Mammary epithelial cell (primary cell): ENCODE measurements around the gene IQCK.

ENCODE experiments used
- EZH2 ChIP-seq: IDR thresholded peaks from 2 replicates; pipeline ENCODE4 v1.6.1; 2012; ENCODE audit warnings: low read length, inconsistent platforms, borderline replicate concordance
- TF ChIP-seq, protein P1 (sequence below), 2 donors: IDR thresholded peaks in 1 of 2; conservative IDR thresholded peaks in 1 of 2; 2 replicates each; pipeline ENCODE4 v1.5.1; 2011 to 2012; ENCODE audit warnings: inconsistent platforms in 2 of 2, low read length in 2 of 2, mild to moderate bottlenecking in 2 of 2, control low read depth in 1 of 2, low read depth in 1 of 2; ENCODE audit not compliant: insufficient read depth in 1 of 2; ENCODE audit errors: extremely low read depth in 1 of 2

DNA sequence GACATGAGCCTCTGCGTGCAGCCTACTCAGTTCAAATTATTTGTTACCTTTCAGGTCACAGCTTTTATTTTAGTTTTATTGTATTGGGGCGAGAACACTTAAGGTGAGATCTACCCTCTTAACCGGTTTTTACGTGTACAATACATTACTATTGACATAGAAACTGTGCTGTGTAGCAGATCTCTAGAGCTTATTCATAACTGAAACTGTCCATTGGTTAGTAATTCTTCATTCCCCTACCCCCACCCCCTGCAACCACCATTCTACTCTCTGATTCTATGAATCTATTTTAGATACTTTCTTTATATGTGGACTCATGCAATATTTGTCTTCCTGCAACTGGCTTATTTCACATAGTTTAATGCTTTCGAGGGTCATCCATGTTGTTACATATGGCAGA lies 43.6 kb upstream of the IQCK start:
- TF ChIP-seq, protein P1, sequence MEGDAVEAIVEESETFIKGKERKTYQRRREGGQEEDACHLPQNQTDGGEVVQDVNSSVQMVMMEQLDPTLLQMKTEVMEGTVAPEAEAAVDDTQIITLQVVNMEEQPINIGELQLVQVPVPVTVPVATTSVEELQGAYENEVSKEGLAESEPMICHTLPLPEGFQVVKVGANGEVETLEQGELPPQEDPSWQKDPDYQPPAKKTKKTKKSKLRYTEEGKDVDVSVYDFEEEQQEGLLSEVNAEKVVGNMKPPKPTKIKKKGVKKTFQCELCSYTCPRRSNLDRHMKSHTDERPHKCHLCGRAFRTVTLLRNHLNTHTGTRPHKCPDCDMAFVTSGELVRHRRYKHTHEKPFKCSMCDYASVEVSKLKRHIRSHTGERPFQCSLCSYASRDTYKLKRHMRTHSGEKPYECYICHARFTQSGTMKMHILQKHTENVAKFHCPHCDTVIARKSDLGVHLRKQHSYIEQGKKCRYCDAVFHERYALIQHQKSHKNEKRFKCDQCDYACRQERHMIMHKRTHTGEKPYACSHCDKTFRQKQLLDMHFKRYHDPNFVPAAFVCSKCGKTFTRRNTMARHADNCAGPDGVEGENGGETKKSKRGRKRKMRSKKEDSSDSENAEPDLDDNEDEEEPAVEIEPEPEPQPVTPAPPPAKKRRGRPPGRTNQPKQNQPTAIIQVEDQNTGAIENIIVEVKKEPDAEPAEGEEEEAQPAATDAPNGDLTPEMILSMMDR (conservative IDR thresholded peaks at IDR 0.05 in 1 of 2, IDR thresholded peaks at IDR 0.05 in 1 of 2; ENCODE audit: extremely low read depth in 1 of 2, insufficient read depth in 1 of 2, low read depth in 1 of 2, low read length in 2 of 2) = no peak
- TF ChIP-seq EZH2 = no peak
